DLD1 (cell line): Measurements from ENCODE around the gene MARCHF3.
"Not testable (repeated sequence)": the region's sequence is repeated elsewhere in the genome, so short reads cannot be mapped to it uniquely, and the experiment has no call there.

ENCODE experiments used
- in situ Hi-C: cut with HindIII; loops from 2 replicates; pipeline ENCODE4 v1.10.0; 2017; ENCODE audit warnings: low sequenced_read_pairs

MARCHF3 gene

GRCh38 chr5:127053049-127053448 is 22.7 kb upstream of the MARCHF3 start:
- in situ Hi-C loops = no loop called here

DNA sequence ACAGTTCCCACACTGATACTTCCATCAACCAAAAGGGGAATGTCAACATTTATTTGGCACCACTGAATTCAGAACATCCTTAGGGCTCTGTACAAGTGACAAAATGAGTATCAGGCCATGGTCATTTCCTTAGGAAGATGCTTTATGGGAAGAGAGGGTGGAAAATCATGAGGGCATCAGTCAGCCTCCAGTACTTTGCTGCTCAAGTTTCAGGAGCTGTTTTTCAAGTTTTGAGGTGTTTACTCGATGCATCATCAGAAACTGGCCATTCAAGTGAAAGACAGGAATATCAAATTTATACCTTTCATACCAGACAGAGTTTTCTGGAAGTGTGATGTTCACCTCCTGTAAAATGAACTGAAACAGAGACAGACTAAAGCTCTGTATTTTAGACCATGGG is 21.2 kb upstream of the MARCHF3 start:
- in situ Hi-C loops = no loop called here

- in situ Hi-C loops = no loop called here
Observed at GRCh38 chr5:127046343-127047072, 16.1 kb upstream of the MARCHF3 start.

DNA sequence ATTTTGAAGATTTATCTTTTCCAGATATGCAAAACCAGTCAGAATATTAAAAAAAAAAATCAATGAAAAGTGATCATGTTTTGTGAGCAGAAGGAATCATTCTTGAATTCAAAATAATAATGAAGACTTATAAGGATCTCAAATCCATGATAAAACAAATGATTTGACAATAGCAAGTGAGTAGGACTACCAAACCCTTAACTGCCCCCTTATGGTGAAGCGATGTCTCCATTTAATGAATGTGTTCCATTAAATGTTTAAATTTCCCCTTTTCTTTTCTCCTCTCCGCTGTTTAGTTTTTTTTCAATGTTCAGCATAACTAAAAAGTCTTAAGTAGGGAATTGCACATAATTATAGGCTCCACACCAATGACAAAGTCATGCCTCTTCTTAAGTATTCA is 12.2 kb upstream of the MARCHF3 start:
- in situ Hi-C loops = no loop called here

DNA sequence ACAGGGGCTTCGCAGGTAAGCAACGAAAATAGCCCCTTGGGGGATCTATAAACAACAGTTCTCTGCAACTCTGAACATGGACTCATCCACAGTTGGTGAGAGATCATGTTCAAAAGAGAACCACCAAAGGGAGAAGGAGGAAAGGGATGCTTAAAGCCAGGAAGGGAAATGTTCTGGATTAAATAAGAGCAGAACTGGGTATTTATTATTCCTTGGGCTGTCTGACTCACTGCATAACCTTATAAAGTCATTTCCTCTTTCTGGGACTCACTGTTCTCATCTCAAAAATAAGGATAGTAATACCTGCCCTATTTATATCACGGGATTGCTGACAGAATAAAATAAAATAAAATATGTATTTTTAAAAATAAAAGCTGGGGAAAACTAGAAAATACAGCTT is 11.2 kb upstream of the MARCHF3 start:
- in situ Hi-C loops = no loop called here

DNA sequence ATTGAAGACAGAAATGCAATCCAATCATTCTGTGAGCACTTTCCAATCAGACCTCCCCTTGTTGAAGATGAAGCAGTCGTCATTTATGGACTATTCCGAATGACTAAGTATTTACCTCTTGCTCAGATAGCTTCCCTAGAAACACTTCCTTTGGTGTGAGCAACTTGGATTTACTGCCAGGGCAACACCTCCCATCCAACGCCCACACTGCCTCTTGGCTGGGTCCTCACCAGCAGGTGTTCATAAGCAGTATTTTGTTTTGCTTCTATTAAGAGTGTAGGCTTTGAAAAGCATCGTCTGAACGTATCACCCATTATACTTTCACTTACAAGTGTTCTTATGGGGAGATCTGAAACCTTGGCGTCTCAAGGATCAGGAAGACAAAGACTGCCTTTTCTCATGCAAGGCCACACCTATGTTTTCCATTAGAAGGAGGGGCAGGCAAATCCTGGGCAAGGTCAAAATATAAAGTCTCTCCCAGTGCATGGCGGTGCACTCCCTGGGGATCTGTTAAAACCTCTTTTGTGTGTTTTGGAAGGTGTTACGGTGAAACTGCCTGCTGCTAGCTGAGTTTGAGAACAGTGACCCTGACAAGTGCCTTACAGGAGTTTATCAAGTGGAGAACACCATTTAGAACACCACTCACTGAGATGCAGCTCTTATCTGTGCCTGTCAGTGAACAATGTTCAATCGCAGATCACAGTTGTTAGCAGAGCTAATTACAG is 10.6 kb upstream of the MARCHF3 start:
- in situ Hi-C loops = no loop called here

- in situ Hi-C loops = no loop called here
Observed at GRCh38 chr5:127038550-127038949, 8.2 kb upstream of the MARCHF3 start.

GRCh38 chr5:127031863-127032232 is 1.5 kb upstream of the MARCHF3 start:
- in situ Hi-C loops = no loop called here

DNA sequence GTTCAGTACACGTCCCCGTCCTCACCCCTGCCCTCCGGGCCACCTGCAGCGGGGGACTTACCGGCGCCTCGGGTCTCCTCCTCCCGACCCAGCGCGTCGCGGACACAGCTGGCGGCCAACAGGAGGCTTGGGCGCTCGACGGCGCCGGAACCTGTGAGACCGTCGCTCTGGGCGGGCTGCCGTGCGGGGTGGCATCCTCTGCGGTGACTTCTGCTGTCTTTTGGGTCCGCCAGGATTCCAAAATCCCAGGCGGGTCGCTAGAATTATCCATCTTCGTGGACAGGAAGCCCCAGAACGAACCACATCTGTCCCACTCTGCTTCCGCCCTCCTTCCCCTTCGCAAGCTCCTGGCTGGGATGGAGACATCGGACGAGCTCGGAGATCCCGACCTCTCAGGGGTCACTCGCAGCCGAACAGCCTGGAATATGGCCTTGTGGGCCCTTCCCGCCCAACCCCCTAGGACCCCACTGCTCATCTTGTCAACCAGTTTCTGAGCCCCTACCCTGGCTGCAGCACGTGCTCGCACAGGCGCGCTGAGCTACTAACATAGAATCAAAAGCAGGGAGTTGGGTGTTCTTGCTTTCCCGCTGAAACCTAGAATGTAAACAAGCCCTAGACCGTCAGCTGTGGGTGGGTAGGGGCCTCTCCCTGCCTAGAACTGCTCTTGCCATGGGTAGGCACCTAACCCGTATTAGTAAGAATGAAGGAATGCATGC is 947 bp upstream of the MARCHF3 start:
- in situ Hi-C loops = no loop called here

GRCh38 chr5:127029581-127030258 is 638 bp downstream of the MARCHF3 start:
- in situ Hi-C loops = no loop called here

DNA sequence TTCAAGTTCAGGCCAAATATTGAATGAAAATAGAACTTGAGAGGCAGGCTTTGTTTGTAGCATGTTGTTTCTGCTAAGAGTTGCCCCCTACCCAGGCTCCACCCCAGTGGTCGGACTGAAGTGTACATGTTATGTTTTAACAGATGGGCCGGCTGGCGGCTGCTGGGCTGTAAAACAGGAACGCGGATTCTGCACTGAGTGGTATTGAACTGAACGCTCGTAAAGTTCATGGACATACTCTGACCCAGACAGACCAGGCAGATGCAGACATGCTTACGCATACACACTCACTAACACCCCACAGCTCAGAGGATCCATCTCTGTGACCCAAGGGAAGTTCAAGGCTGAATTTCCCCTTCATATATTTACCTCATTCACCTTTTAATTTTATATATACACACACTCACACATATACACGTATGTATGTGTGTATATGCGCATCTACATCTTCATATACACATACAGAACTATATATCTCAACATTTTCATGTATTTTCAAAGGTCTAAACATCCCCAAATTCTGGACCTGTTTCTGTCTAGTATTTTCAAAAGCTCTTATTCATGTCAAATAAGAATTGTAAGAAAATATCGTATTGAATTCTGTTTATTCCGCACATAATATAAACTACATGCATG is 1.4 kb downstream of the MARCHF3 start:
- in situ Hi-C loops = no loop called here

DNA sequence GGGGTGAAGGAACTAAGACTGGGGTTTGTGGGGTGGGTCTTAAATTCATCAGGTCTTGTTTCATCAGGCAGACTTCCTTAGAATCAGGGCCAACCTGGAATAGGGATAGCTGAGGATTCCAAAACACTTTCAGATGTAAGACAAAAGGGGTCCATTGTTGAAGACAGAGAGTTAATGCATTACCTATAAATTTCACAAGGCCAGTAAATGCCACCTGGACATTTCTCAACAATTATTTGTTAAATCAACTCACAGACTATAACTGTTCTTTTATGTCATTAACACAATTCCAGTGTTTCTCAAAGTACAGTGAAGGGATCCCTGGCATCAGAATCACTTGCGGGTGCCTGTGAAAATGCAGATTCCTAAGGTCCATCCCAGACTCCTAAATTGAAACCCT is 2.8 kb downstream of the MARCHF3 start:
- in situ Hi-C loops = no loop called here

GRCh38 chr5:127026166-127026565 is 4.2 kb downstream of the MARCHF3 start:
- in situ Hi-C loops = no loop called here

- in situ Hi-C loops = no loop called here
Observed at GRCh38 chr5:127025467-127025866, 4.9 kb downstream of the MARCHF3 start.

- in situ Hi-C loops = no loop called here
Observed at GRCh38 chr5:127024821-127025220, 5.5 kb downstream of the MARCHF3 start.

- in situ Hi-C loops = not testable (repeated sequence)
Observed at GRCh38 chr5:127023552-127024191, 6.7 kb downstream of the MARCHF3 start.

GRCh38 chr5:127022846-127023245 is 7.5 kb downstream of the MARCHF3 start:
- in situ Hi-C loops = no loop called here

- in situ Hi-C loops = no loop called here
Observed at GRCh38 chr5:127019928-127020327, 10.4 kb downstream of the MARCHF3 start.

- in situ Hi-C loops = not testable (repeated sequence)
Observed at GRCh38 chr5:127016722-127017121, 13.6 kb downstream of the MARCHF3 start.

DNA sequence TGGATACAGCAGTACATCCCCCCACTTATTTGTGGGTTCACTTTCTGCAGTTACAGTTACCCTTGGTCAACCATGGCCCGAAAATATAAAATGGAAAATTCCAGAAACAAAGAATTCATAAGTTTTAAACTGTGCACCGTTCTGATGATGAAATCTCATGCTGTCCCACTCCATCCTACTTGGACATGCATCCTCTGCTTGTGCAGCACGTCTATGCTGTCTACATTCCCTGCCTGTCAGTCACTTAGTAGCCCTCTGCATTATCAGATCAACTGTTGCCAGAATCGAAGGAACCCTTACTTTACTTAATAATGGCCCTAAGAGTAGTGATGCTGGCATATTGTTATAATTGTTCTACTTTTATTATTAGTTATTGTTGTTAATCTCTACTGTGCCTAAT is 14.6 kb downstream of the MARCHF3 start:
- in situ Hi-C loops = no loop called here
